ENCODE results near the gene PTPN13.

Gene PTPN13

GRCh38 chr4:86611757-86612156 lies 17.6 kb downstream of the PTPN13 start:
- no peak overlapping the region for H3K4me3 ChIP-seq
- TF ChIP-seq Cebpa-rat (IDR thresholded peaks at IDR 0.05), result no peak
- no peak overlapping the region for H3K4me2 ChIP-seq
- H3K9me3 ChIP-seq, result no peaks in the 10 kb centered on the region
- H4K20me1 ChIP-seq, result no peaks in the 10 kb centered on the region
- no peak overlapping the region for H3K27ac ChIP-seq
- no peaks in the 10 kb centered on the region for H3K36me3 ChIP-seq
- no peak overlapping the region for H3K9ac ChIP-seq
- no peaks in the 10 kb centered on the region for H3K27me3 ChIP-seq
- H3K4me1 ChIP-seq, result no peaks in the 10 kb centered on the region

GRCh38 chr4:86613734-86614133 lies 19.6 kb downstream of the PTPN13 start:
- H3K9me3 ChIP-seq, result no peaks in the 10 kb centered on the region
- no peak for TF ChIP-seq Cebpa-rat (IDR thresholded peaks at IDR 0.05)
- no peaks in the 10 kb centered on the region for H3K4me1 ChIP-seq
- no peaks in the 10 kb centered on the region for H3K36me3 ChIP-seq
- H3K9ac ChIP-seq, result no peak overlapping the region
- H3K27ac ChIP-seq, result no peak overlapping the region
- H3K4me2 ChIP-seq, result no peak overlapping the region
- H3K4me3 ChIP-seq, result no peak overlapping the region
- no peaks in the 10 kb centered on the region for H3K27me3 ChIP-seq
- no peaks in the 10 kb centered on the region for H4K20me1 ChIP-seq

GRCh38 chr4:86614865-86615264 lies 20.8 kb downstream of the PTPN13 start:
- Histone ChIP-seq H3K4me3 (no peak overlapping the region), H3K9me3 (no peaks in the 10 kb centered on the region), H3K4me1 (no peaks in the 10 kb centered on the region), H3K9ac (no peak overlapping the region), H4K20me1 (no peaks in the 10 kb centered on the region), H3K27ac (no peak overlapping the region), H3K27me3 (no peaks in the 10 kb centered on the region), H3K36me3 (no peaks in the 10 kb centered on the region), H3K4me2 (no peak overlapping the region)
- TF ChIP-seq Cebpa-rat (IDR thresholded peaks at IDR 0.05), result no peak

GRCh38 chr4:86615501-86615900 lies 21.4 kb downstream of the PTPN13 start:
- Histone ChIP-seq H3K9me3 (no peaks in the 10 kb centered on the region), H3K27ac (no peak overlapping the region), H4K20me1 (no peaks in the 10 kb centered on the region), H3K9ac (no peak overlapping the region), H3K36me3 (no peaks in the 10 kb centered on the region), H3K4me1 (no peaks in the 10 kb centered on the region), H3K4me2 (no peak overlapping the region), H3K27me3 (no peaks in the 10 kb centered on the region), H3K4me3 (no peak overlapping the region)
- no peak for TF ChIP-seq Cebpa-rat (IDR thresholded peaks at IDR 0.05)

- no peaks in the 10 kb centered on the region for H3K4me1 ChIP-seq
- no peaks in the 10 kb centered on the region for H3K27me3 ChIP-seq
- no peak overlapping the region for H3K4me2 ChIP-seq
- H3K36me3 ChIP-seq, result no peaks in the 10 kb centered on the region
- TF ChIP-seq Cebpa-rat (IDR thresholded peaks at IDR 0.05), result no peak
- H4K20me1 ChIP-seq, result no peaks in the 10 kb centered on the region
- no peaks in the 10 kb centered on the region for H3K9me3 ChIP-seq
- no peak overlapping the region for H3K9ac ChIP-seq
- no peak overlapping the region for H3K27ac ChIP-seq
- no peak overlapping the region for H3K4me3 ChIP-seq
These were observed 25.5 kb downstream of the PTPN13 start for GRCh38 chr4:86619656-86620055.

- Histone ChIP-seq H3K27ac (no peak overlapping the region), H3K4me1 (no peaks in the 10 kb centered on the region), H4K20me1 (no peaks in the 10 kb centered on the region), H3K9me3 (no peaks in the 10 kb centered on the region), H3K36me3 (no peaks in the 10 kb centered on the region), H3K27me3 (no peaks in the 10 kb centered on the region), H3K9ac (no peak overlapping the region), H3K4me2 (no peak overlapping the region), H3K4me3 (no peak overlapping the region)
- no peak for TF ChIP-seq Cebpa-rat (IDR thresholded peaks at IDR 0.05)
These were observed 27.3 kb downstream of the PTPN13 start for GRCh38 chr4:86621435-86621834.

- no peak overlapping the region for H3K27ac ChIP-seq
- no peak overlapping the region for H3K4me3 ChIP-seq
- no peaks in the 10 kb centered on the region for H3K27me3 ChIP-seq
- H3K9ac ChIP-seq, result no peak overlapping the region
- no peak for TF ChIP-seq Cebpa-rat (IDR thresholded peaks at IDR 0.05)
- no peak overlapping the region for H3K4me2 ChIP-seq
- no peaks in the 10 kb centered on the region for H3K9me3 ChIP-seq
- no peaks in the 10 kb centered on the region for H3K36me3 ChIP-seq
- H4K20me1 ChIP-seq, result no peaks in the 10 kb centered on the region
- H3K4me1 ChIP-seq, result no peaks in the 10 kb centered on the region
These were observed 32.0 kb downstream of the PTPN13 start for GRCh38 chr4:86626066-86626465.

- H3K4me3 ChIP-seq, result no peak overlapping the region
- H3K27me3 ChIP-seq, result no peaks in the 10 kb centered on the region
- no peaks in the 10 kb centered on the region for H4K20me1 ChIP-seq
- H3K9me3 ChIP-seq, result no peaks in the 10 kb centered on the region
- no peak overlapping the region for H3K9ac ChIP-seq
- H3K27ac ChIP-seq, result no peak overlapping the region
- no peak for TF ChIP-seq Cebpa-rat (IDR thresholded peaks at IDR 0.05)
- no peak overlapping the region for H3K4me2 ChIP-seq
- no peaks in the 10 kb centered on the region for H3K4me1 ChIP-seq
- no peaks in the 10 kb centered on the region for H3K36me3 ChIP-seq
These were observed 33.5 kb downstream of the PTPN13 start for GRCh38 chr4:86627462-86628135.

GRCh38 chr4:86630629-86631028 lies 36.5 kb downstream of the PTPN13 start:
- Histone ChIP-seq H3K27me3 (no peaks in the 10 kb centered on the region), H3K9ac (no peak overlapping the region), H3K4me1 (no peaks in the 10 kb centered on the region), H3K4me3 (no peak overlapping the region), H4K20me1 (no peaks in the 10 kb centered on the region), H3K36me3 (no peaks in the 10 kb centered on the region), H3K4me2 (no peak overlapping the region), H3K27ac (no peak overlapping the region), H3K9me3 (no peaks in the 10 kb centered on the region)
- no peak for TF ChIP-seq Cebpa-rat (IDR thresholded peaks at IDR 0.05)

GRCh38 chr4:86631166-86631565 lies 37.1 kb downstream of the PTPN13 start:
- H3K36me3 ChIP-seq, result no peaks in the 10 kb centered on the region
- no peak overlapping the region for H3K9ac ChIP-seq
- no peaks in the 10 kb centered on the region for H3K27me3 ChIP-seq
- no peaks in the 10 kb centered on the region for H3K4me1 ChIP-seq
- no peaks in the 10 kb centered on the region for H3K9me3 ChIP-seq
- no peak for TF ChIP-seq Cebpa-rat (IDR thresholded peaks at IDR 0.05)
- H3K4me2 ChIP-seq, result no peak overlapping the region
- no peak overlapping the region for H3K4me3 ChIP-seq
- no peaks in the 10 kb centered on the region for H4K20me1 ChIP-seq
- H3K27ac ChIP-seq, result no peak overlapping the region

- Histone ChIP-seq H4K20me1 (no peaks in the 10 kb centered on the region), H3K36me3 (no peaks in the 10 kb centered on the region), H3K9ac (no peak overlapping the region), H3K4me2 (no peak overlapping the region), H3K27me3 (no peaks in the 10 kb centered on the region), H3K4me3 (no peak overlapping the region), H3K4me1 (no peaks in the 10 kb centered on the region), H3K9me3 (no peaks in the 10 kb centered on the region), H3K27ac (no peak overlapping the region)
- TF ChIP-seq Cebpa-rat (IDR thresholded peaks at IDR 0.05), result no peak
These were observed 39.7 kb downstream of the PTPN13 start for GRCh38 chr4:86633854-86634253.
